GM19023 (cell line): ENCODE measurements around the gene SMTN.

Experiments used
- ATAC-seq: cut with Tn5 transposase; IDR thresholded peaks from one replicate; pipeline ENCODE4 v1.9.1; 2021; ENCODE audit warnings: mild to moderate bottlenecking, moderate library complexity; ENCODE audit not compliant: unreplicated experiment

The SMTN gene

DNA sequence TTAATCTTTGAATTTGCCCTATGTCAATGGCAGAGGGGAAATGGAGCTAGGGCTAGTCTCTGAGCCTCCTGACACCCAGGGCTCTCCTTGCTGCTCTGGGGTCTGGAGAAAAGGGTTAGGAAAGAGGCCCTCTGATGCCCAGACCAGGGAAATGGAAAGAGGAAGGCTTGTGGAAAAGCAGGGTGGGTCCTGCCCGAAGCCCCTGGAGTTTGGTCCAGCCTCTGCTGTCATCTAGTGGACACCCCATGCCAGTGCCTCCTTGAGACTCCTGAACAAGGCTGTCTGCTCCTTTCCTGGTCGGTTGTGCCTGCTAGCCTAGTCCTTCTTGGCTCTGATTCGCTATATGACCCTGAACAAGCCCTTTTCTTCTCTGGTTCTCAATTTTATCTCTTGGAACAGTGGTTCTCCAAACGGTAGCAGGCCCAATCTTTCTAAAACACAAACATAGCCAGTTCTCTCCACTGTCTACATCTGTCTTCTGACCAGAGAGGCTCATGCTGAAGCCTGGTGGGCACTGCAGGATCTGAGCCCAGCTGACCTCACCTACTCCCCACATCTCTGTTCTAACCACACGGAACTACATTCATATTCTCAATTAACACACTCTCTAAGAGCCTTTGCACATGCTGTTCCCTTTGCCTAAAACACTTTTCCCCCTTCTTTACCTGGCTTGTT is 68.0 kb downstream of the SMTN start:
- no peak for ATAC-seq

DNA sequence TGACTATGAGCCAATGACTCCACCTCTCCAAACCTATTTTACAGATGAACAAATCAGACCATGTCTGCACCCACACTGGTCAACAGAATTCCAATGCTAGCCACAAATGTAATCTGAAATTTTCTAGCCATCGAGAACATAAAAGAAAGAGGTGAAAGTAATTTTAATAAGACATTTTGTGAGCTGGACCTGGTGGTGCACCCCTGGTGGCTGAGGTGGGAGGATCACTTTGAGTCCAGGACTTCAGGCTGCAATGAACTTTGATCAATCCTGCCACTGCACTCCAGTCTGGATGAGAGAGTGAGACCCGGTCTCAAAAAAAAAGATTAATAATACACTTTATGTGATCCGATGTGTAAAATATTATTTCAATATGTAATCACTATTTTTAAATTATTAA is 69.5 kb downstream of the SMTN start:
- ATAC-seq, result no peak

DNA sequence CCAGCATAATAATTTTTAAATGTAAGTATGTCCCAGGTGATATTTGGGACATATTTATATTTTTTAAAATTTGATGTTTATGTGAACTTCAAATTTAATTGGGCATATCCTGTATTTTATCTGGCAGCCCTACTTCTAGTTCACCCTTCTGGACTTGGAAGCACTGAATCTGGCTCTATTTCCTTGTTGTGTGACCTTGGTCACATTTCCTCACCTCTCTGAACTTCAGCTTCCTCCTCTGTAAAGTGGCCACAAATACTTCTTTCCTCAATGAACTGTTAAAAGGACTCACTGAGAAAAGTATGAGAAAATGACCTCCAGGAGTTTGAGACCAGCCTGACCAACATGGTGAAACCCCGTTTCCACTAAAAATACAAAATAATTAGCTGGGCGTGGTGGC is 70.8 kb downstream of the SMTN start:
- no peak for ATAC-seq

DNA sequence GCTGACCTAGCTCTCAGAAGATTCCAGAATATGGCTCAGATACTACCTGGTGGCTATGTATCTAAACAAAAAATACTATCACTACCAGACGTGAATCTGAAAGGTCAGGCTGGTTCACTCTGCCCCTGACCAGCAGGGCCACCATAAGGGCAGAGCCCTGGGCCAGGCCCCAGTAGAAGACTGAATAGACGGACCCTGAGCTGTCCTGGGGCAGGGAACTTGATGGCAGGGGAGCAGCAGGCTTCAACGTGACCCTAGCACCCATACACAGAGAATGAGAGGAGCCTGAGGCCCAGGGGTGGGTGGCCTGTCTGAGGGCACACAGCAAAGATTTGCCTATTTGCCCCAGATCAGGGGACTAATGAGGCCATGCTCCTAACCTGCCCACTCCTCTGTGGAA is 72.2 kb downstream of the SMTN start:
- no peak for ATAC-seq
